IMR-90 (cell line): ENCODE data around the gene GTF2F2. TPM values are rescaled to one million over a fixed set of nuclear protein-coding genes. Genes with fewer than 3 reads are reported as not detected.
A peak's percentile ranks its signal among the peaks of the same experiment; 100 is the strongest.

Source experiments
- ATAC-seq: fragments of 200-7000 bp; cut with Tn5 transposase; 2 replicates; pipeline ENCODE4 v1.9.1; 2020; ENCODE audit warnings: low read depth, mild to moderate bottlenecking, moderate library complexity
- BruUV-seq: library from RNA; stranded (reverse); fragments of 400-500 nt; replicated peaks from 2 replicates; lab custom pipeline; 2021; lab: Mats Ljungman, UMichigan
- CTCF ChIA-PET: fragments of 300-600 bp; formaldehyde crosslinking; extraction: SDS; loops from one replicate; lab custom pipeline; 2021; ENCODE audit warnings: antibody characterized with exemption; lab: Yijun Ruan, JAX
- POLR2A ChIA-PET: fragments of 300-600 bp; sonication (Branson Sonifier 250); formaldehyde crosslinking; loops from one replicate; lab custom pipeline; 2022; ENCODE audit warnings: antibody characterized with exemption; ENCODE audit not compliant: unreplicated experiment; lab: Charles Lee
- DNase-seq: peaks from one replicate; pipeline ENCODE4 v3.0.0; 2013
- H2AFZ ChIP-seq: replicated peaks from 2 replicates; pipeline ENCODE3; 2013; ENCODE audit warnings: low read length, mild to moderate bottlenecking; ENCODE audit not compliant: poor library complexity
- H2AK5ac ChIP-seq: 2 replicates; pipeline ENCODE4 v1.6.1; 2013; ENCODE audit warnings: low read depth, low read length, inconsistent platforms
- H2AK9ac ChIP-seq: replicated peaks from 2 replicates; pipeline ENCODE3; 2013; ENCODE audit warnings: mild to moderate bottlenecking, low read depth, low read length, moderate library complexity; ENCODE audit not compliant: poor library complexity
- H2BK120ac ChIP-seq: 2 replicates; pipeline ENCODE4 v1.6.1; 2013; ENCODE audit warnings: low read depth, low read length, inconsistent platforms
- H2BK15ac ChIP-seq: 3 replicates; pipeline ENCODE4 v1.6.1; 2013; ENCODE audit warnings: low read depth, low read length, inconsistent platforms
- H2BK20ac ChIP-seq: 2 replicates; pipeline ENCODE4 v1.6.1; 2013; ENCODE audit warnings: low read depth, mild to moderate bottlenecking, inconsistent platforms, low read length, moderate library complexity
- H2BK5ac ChIP-seq: 2 replicates; pipeline ENCODE4 v1.6.1; 2013; ENCODE audit warnings: mild to moderate bottlenecking, low read depth, low read length, inconsistent platforms; ENCODE audit not compliant: poor library complexity, severe bottlenecking
- H3K14ac ChIP-seq: replicated peaks from 2 replicates; pipeline ENCODE4 v1.6.1; 2013; ENCODE audit warnings: low read depth, low read length, inconsistent platforms
- H3K18ac ChIP-seq: 2 replicates; pipeline ENCODE4 v1.6.1; 2013; ENCODE audit warnings: low read depth, low read length, control low read depth
- H3K23ac ChIP-seq: 2 replicates; pipeline ENCODE4 v1.6.1; 2013; ENCODE audit warnings: low read depth, low read length, inconsistent platforms
- H3K27ac ChIP-seq: 2 replicates; pipeline ENCODE4 v1.5.1; 2013; ENCODE audit warnings: mild to moderate bottlenecking, control low read depth, low read length; ENCODE audit not compliant: insufficient read depth
- H3K27me3 ChIP-seq: 2 replicates; pipeline ENCODE4 v1.6.1; 2013; ENCODE audit warnings: low read length; ENCODE audit not compliant: control insufficient read depth, insufficient read depth
- H3K36me3 ChIP-seq: 2 replicates; pipeline ENCODE4 v1.6.1; 2013; ENCODE audit warnings: low read length, mixed read lengths; ENCODE audit not compliant: control insufficient read depth, insufficient read depth
- H3K4ac ChIP-seq: 2 replicates; pipeline ENCODE4 v1.6.1; 2013; ENCODE audit warnings: low read depth, low read length, inconsistent platforms
- H3K4me1 ChIP-seq: 2 replicates; pipeline ENCODE4 v1.6.1; 2013; ENCODE audit warnings: low read length, mixed read lengths; ENCODE audit not compliant: control insufficient read depth, insufficient read depth
- H3K4me2 ChIP-seq: 2 replicates; pipeline ENCODE4 v1.6.1; 2013; ENCODE audit warnings: low read depth, mild to moderate bottlenecking, control low read depth, low read length, moderate library complexity
- H3K4me3 ChIP-seq: 2 replicates; pipeline ENCODE4 v1.5.1; 2013; ENCODE audit warnings: low read depth, mild to moderate bottlenecking, control low read depth, low read length, moderate library complexity; ENCODE audit not compliant: insufficient read depth
- H3K56ac ChIP-seq: 2 replicates; pipeline ENCODE4 v1.6.1; 2013; ENCODE audit warnings: low read length, inconsistent platforms; ENCODE audit not compliant: insufficient read depth; ENCODE audit errors: extremely low read depth
- H3K79me1 ChIP-seq, 2 experiments: 2 replicates each; pipeline ENCODE4 v1.6.1; 2013; ENCODE audit warnings: low read length in 2 of 2, inconsistent platforms in 1 of 2, low read depth in 1 of 2
- H3K9ac ChIP-seq: 2 replicates; pipeline ENCODE4 v1.6.1; 2013; ENCODE audit warnings: low read depth, low read length, control low read depth
- H3K9me1 ChIP-seq: 2 replicates; pipeline ENCODE4 v1.6.1; 2013; ENCODE audit warnings: low read length, inconsistent platforms; ENCODE audit not compliant: insufficient read depth
- H3K9me3 ChIP-seq: 2 replicates; pipeline ENCODE4 v1.6.1; 2013; ENCODE audit warnings: low read length; ENCODE audit not compliant: control insufficient read depth, insufficient read depth
- H4K20me1 ChIP-seq: 2 replicates; pipeline ENCODE4 v1.6.1; 2013; ENCODE audit warnings: low read length, inconsistent platforms; ENCODE audit not compliant: insufficient read depth
- H4K5ac ChIP-seq: 2 replicates; pipeline ENCODE4 v1.6.1; 2013; ENCODE audit warnings: mild to moderate bottlenecking, low read depth, low read length, control low read depth
- H4K8ac ChIP-seq, 2 experiments: 2 replicates each; pipeline ENCODE4 v1.6.1; 2013; ENCODE audit warnings: low read depth in 2 of 2, low read length in 2 of 2, control low read depth in 1 of 2, inconsistent platforms in 1 of 2
- H4K91ac ChIP-seq: 2 replicates; pipeline ENCODE4 v1.6.1; 2013; ENCODE audit warnings: low read depth, low read length, inconsistent platforms; ENCODE audit not compliant: insufficient read depth
- BHLHE40 ChIP-seq: fragments of 150-350 bp; IDR thresholded peaks from 2 replicates; pipeline ENCODE4 v1.6.1; 2016; ENCODE audit warnings: mild to moderate bottlenecking, low read depth, low read length
- CEBPB ChIP-seq: IDR thresholded peaks from 2 replicates; pipeline ENCODE4 v1.6.1; 2012; ENCODE audit warnings: low read depth, low read length, improper control_type of control experiment
- CHD1 ChIP-seq: IDR thresholded peaks from 2 replicates; pipeline ENCODE4 v1.6.1; 2012; ENCODE audit warnings: low read depth, low read length, improper control_type of control experiment
- CTCF ChIP-seq: conservative IDR thresholded peaks from 2 replicates; pipeline ENCODE4 v1.5.1; 2012; ENCODE audit warnings: mild to moderate bottlenecking, low read depth, low read length, improper control_type of control experiment
- ELK1 ChIP-seq: fragments of 150-350 bp; IDR thresholded peaks from 2 replicates; pipeline ENCODE4 v1.6.1; 2016; ENCODE audit warnings: low read depth, mild to moderate bottlenecking, low read length, moderate library complexity, borderline replicate concordance
- MAFK ChIP-seq: IDR thresholded peaks from 2 replicates; pipeline ENCODE4 v1.6.1; 2012; ENCODE audit warnings: low read depth, low read length, improper control_type of control experiment
- MAZ ChIP-seq: IDR thresholded peaks from 2 replicates; pipeline ENCODE4 v1.6.1; 2012; ENCODE audit warnings: low read depth, mild to moderate bottlenecking, low read length, improper control_type of control experiment, moderate library complexity, borderline replicate concordance
- MXI1 ChIP-seq: IDR thresholded peaks from 2 replicates; pipeline ENCODE4 v1.6.1; 2012; ENCODE audit warnings: low read depth, mild to moderate bottlenecking, low read length, moderate library complexity, borderline replicate concordance
- POLR2A ChIP-seq: IDR thresholded peaks from 2 replicates; pipeline ENCODE4 v1.6.1; 2012; ENCODE audit warnings: mild to moderate bottlenecking, low read depth, low read length
- RAD21 ChIP-seq: IDR thresholded peaks from 2 replicates; pipeline ENCODE4 v1.6.1; 2012; ENCODE audit warnings: low read length, improper control_type of control experiment
- RCOR1 ChIP-seq: IDR thresholded peaks from 2 replicates; pipeline ENCODE4 v1.6.1; 2012; ENCODE audit warnings: mild to moderate bottlenecking, low read length, improper control_type of control experiment; ENCODE audit not compliant: insufficient replicate concordance
- WGBS, 2 experiments: methylation state at CpG; one replicate each; pipeline versions ENCODE4 v1.1.5 to v1.1.7; 2013; ENCODE audit warnings: missing lambda C conversion rate in 2 of 2; ENCODE audit not compliant: insufficient read length in 1 of 2; ENCODE audit errors: extremely low coverage in 2 of 2; 5-methylcytosine and 5-hydroxymethylcytosine counted together
- dilution Hi-C: fragments of 300-500 bp; cut with HindIII; formaldehyde crosslinking; loops from one replicate; pipeline ENCODE4 v1.14.3; 2018; ENCODE audit warnings: low sequenced_read_pairs; ENCODE audit not compliant: unreplicated experiment
- in situ Hi-C: fragments of 300-500 bp; cut with MboI; formaldehyde crosslinking; loops from 3 replicates; pipeline ENCODE4 v1.14.3; 2019; ENCODE audit warnings: low sequenced_read_pairs, inconsistent platforms, mixed read lengths
- intact Hi-C: fragments of 100-400 bp; cut with micrococcal nuclease; formaldehyde crosslinking; loops from 2 replicates; pipeline ENCODE4 v1.10.0; 2022
- polyA plus RNA-seq, 3 experiments: library from polyadenylated mRNA; depleted of rRNA; stranded (reverse); fragments of >200 nt; gene quantifications; 2 replicates each; pipeline ENCODE4 v1.2.3, GENCODE V29; 2012; ENCODE audit warnings: low replicate concordance in 1 of 3
- total RNA-seq: library from RNA; depleted of rRNA; stranded (reverse); fragments of >200 nt; gene quantifications from 2 replicates; pipeline ENCODE4 v1.2.3, GENCODE V29; 2012

The GTF2F2 gene
- total and polyA plus RNA-seq, 2 of the 4 experiments (the other 2 are of a cell fraction), result 16.5 to 21.0 TPM

GRCh38 chr13:45100573-45101262, 19.6 kb upstream of the GTF2F2 start:
- H4K5ac ChIP-seq, result no peak overlapping the region
- H4K20me1 ChIP-seq, result no peaks in the 10 kb centered on the region
- H2BK20ac ChIP-seq, result no peak overlapping the region
- no peak overlapping the region for H2BK5ac ChIP-seq
- H3K9me3 ChIP-seq, result no peaks in the 10 kb centered on the region
- no peak overlapping the region for H3K4ac ChIP-seq
- no TSS peak for BruUV-seq
- no peaks in the 10 kb centered on the region for H3K36me3 ChIP-seq
- peak overlapping the region; percentile 18; the same call in 1 of the 2 replicates for H3K18ac ChIP-seq
- no peak overlapping the region for H3K56ac ChIP-seq
- H3K27me3 ChIP-seq, result no peaks in the 10 kb centered on the region
- TF ChIP-seq CTCF (no peak), CHD1 (no peak), MXI1 (no peak), CEBPB (no peak), ELK1 (no peak), RAD21 (no peak), RCOR1 (no peak), MAZ (no peak), MAFK (no peak), BHLHE40 (no peak), POLR2A (no peak)
- H3K14ac ChIP-seq, result no peak overlapping the region
- in situ Hi-C loops (no loop called here), intact Hi-C loops (no loop called here), dilution Hi-C loops (no loop called here)
- no peaks in the 10 kb centered on the region for H3K79me1 ChIP-seq
- WGBS, 2 experiments, result no CpG with 5 or more reads among the region's 5 CpGs
- H3K23ac ChIP-seq, result no peak overlapping the region
- H2AK9ac ChIP-seq, result no peak overlapping the region
- no peak overlapping the region for H2AK5ac ChIP-seq
- ChIA-PET CTCF (no interaction called here), POLR2A (interaction anchor here (0.6 kb wide), 1 partner anchor 26 kb away, joined by 4 read pairs; no protein-coding TSS in a partner anchor)
- no peak overlapping the region for H3K27ac ChIP-seq
- no peak for DNase-seq
- no peak overlapping the region for H4K8ac ChIP-seq
- no peak for ATAC-seq
- no peak overlapping the region for H2BK15ac ChIP-seq
- H3K9me1 ChIP-seq, result no peaks in the 10 kb centered on the region
- peaks cover 15% of the 10 kb centered on the region for H3K4me1 ChIP-seq
- H3K4me2 ChIP-seq, result no peak overlapping the region
- no peak overlapping the region for H3K9ac ChIP-seq
- H3K4me3 ChIP-seq, result no peak overlapping the region
- H2BK120ac ChIP-seq, result no peak overlapping the region
- no peak overlapping the region for H4K91ac ChIP-seq
- H2AFZ ChIP-seq, result no peak overlapping the region
